Prostate gland (tissue), 2 donors: ENCODE results near the gene CHI3L1. TPM values are rescaled to one million over a fixed set of nuclear protein-coding genes. Genes with fewer than 3 reads are reported as not detected.

Source experiments
- DNase-seq: peaks from one replicate; pipeline ENCODE4 v3.0.0-alpha.2; 2019; ENCODE audit warnings: low spot score
- H3K27ac ChIP-seq, 2 donors: fragments of 200-600 bp; sonication (generic); 2 replicates each; pipeline ENCODE4 v1.5.1; 2017 to 2019
- H3K27me3 ChIP-seq: fragments of 200-600 bp; sonication (generic); replicated peaks from 2 replicates; pipeline ENCODE4 v1.5.1; 2019; ENCODE audit not compliant: insufficient read depth
- H3K36me3 ChIP-seq, 2 donors: fragments of 200-600 bp; sonication (generic); 1 replicate in 1 of 2; 2 replicates in 1 of 2; pipeline versions ENCODE4 v1.5.1 to v1.8.1; 2017 to 2019
- H3K4me1 ChIP-seq: fragments of 200-600 bp; sonication (generic); replicated peaks from 2 replicates; pipeline ENCODE4 v1.5.1; 2019
- H3K4me3 ChIP-seq, 2 donors: fragments of 200-600 bp; sonication (generic); 2 replicates each; pipeline ENCODE4 v1.5.1; 2017 to 2019
- H3K9me3 ChIP-seq: fragments of 200-600 bp; sonication (generic); 2 replicates; pipeline ENCODE4 v1.5.1; 2017
- CTCF ChIP-seq, 4 experiments: fragments of 200-600 bp in 2 of 4; fragments of 450-650 bp in 2 of 4; sonication (generic) in 2 of 4; IDR thresholded peaks; 1 replicate in 3 of 4; 2 replicates in 1 of 4; pipeline ENCODE4 v1.5.1; 2016 to 2019; ENCODE audit warnings: antibody characterized with exemption in 4 of 4, mild to moderate bottlenecking in 2 of 4, moderate library complexity in 2 of 4
- POLR2A ChIP-seq: fragments of 450-650 bp; IDR thresholded peaks from one replicate; pipeline ENCODE4 v1.6.1; 2016; ENCODE audit warnings: antibody characterized with exemption, mild to moderate bottlenecking
- POLR2AphosphoS5 ChIP-seq: sonication (generic); formaldehyde crosslinking; IDR thresholded peaks from one replicate; pipeline ENCODE4 v1.6.1; 2017; ENCODE audit warnings: antibody characterized with exemption
- WGBS: methylation state at CpG from one replicate; pipeline ENCODE4 v1.1.5; 2018; 5-methylcytosine and 5-hydroxymethylcytosine counted together
- intact Hi-C: fragments of 100-400 bp; cut with DNase I; formaldehyde crosslinking; loops from one replicate; pipeline ENCODE4 v1.14.2; 2022
- total RNA-seq, 2 donors: library from RNA; depleted of rRNA; stranded (reverse); fragments of >200 nt; gene quantifications; one replicate each; pipeline ENCODE4 v1.1.0, GENCODE V29; 2016

Gene CHI3L1
- total RNA-seq, 2 donors from 2014 or later = 1.4 to 12.6 TPM

GRCh38 chr1:203146537-203146936 lies 40.0 kb downstream of the CHI3L1 start:
- Histone ChIP-seq H3K4me3 (no peak overlapping the region), H3K9me3 (no peaks in the 10 kb centered on the region), H3K27me3 (no peaks in the 10 kb centered on the region), H3K4me1 (no peaks in the 10 kb centered on the region), H3K36me3 (no peaks in the 10 kb centered on the region), H3K27ac (no peak overlapping the region)
- no peak for DNase-seq
- intact Hi-C loops = no loop called here
- 40% methylated on average over 7 of the region's 7 CpGs for WGBS
- TF ChIP-seq POLR2AphosphoS5 (no peak), POLR2A (no peak), CTCF (IDR thresholded peaks at IDR 0.05) (no peak)

- H3K4me1 ChIP-seq = no peaks in the 10 kb centered on the region
- H3K9me3 ChIP-seq = no peaks in the 10 kb centered on the region
- TF ChIP-seq POLR2AphosphoS5 = no peak
- TF ChIP-seq CTCF (IDR thresholded peaks at IDR 0.05) = no peak
- no peak for TF ChIP-seq POLR2A
- no peaks in the 10 kb centered on the region for H3K36me3 ChIP-seq
- WGBS = 94% methylated on average over 2 of the region's 2 CpGs
- H3K27ac ChIP-seq = no peak overlapping the region
- no peaks in the 10 kb centered on the region for H3K27me3 ChIP-seq
- DNase-seq = no peak
- no peak overlapping the region for H3K4me3 ChIP-seq
- intact Hi-C loops = no loop called here
Measured at GRCh38 chr1:203146042-203146369, 40.5 kb downstream of the CHI3L1 start.

- no peak overlapping the region for H3K4me3 ChIP-seq
- WGBS = 90% methylated on average over 13 of the region's 13 CpGs
- DNase-seq = no peak
- no peak for TF ChIP-seq POLR2A
- TF ChIP-seq CTCF (IDR thresholded peaks at IDR 0.05) = no peak
- no peak for TF ChIP-seq POLR2AphosphoS5
- no peak overlapping the region for H3K27ac ChIP-seq
- intact Hi-C loops = no loop called here
- no peaks in the 10 kb centered on the region for H3K4me1 ChIP-seq
- H3K36me3 ChIP-seq = no peaks in the 10 kb centered on the region
- H3K9me3 ChIP-seq = no peaks in the 10 kb centered on the region
- no peaks in the 10 kb centered on the region for H3K27me3 ChIP-seq
Measured at GRCh38 chr1:203145321-203146041, 41.0 kb downstream of the CHI3L1 start.

GRCh38 chr1:203144661-203145060 lies 41.8 kb downstream of the CHI3L1 start:
- DNase-seq = no peak
- no peak for TF ChIP-seq POLR2A
- TF ChIP-seq CTCF (IDR thresholded peaks at IDR 0.05) = no peak
- TF ChIP-seq POLR2AphosphoS5 = no peak
- Histone ChIP-seq H3K36me3 (no peaks in the 10 kb centered on the region), H3K27ac (no peak overlapping the region), H3K4me1 (no peaks in the 10 kb centered on the region), H3K9me3 (no peaks in the 10 kb centered on the region), H3K27me3 (no peaks in the 10 kb centered on the region), H3K4me3 (no peak overlapping the region)
- intact Hi-C loops = no loop called here
- 30% methylated on average over 6 of the region's 6 CpGs for WGBS

GRCh38 chr1:203143641-203144040 lies 42.9 kb downstream of the CHI3L1 start:
- Histone ChIP-seq H3K4me1 (no peaks in the 10 kb centered on the region), H3K36me3 (no peaks in the 10 kb centered on the region), H3K27me3 (no peaks in the 10 kb centered on the region), H3K9me3 (no peaks in the 10 kb centered on the region), H3K4me3 (no peak overlapping the region), H3K27ac (no peak overlapping the region)
- intact Hi-C loops = no loop called here
- TF ChIP-seq POLR2A (no peak), CTCF (IDR thresholded peaks at IDR 0.05) (no peak), POLR2AphosphoS5 (no peak)
- WGBS = 74% methylated on average over 11 of the region's 11 CpGs
- no peak for DNase-seq
